HUES6 (cell line): ENCODE data around the gene ATP5IF1.

ENCODE experiments used
- H3K27ac ChIP-seq: 2 replicates; pipeline ENCODE4 v1.7.0; 2013; ENCODE audit warnings: low read depth, mild to moderate bottlenecking, low read length, inconsistent platforms
- H3K27me3 ChIP-seq: 2 replicates; pipeline ENCODE4 v1.6.1; 2013; ENCODE audit warnings: low read length; ENCODE audit not compliant: control insufficient read depth, insufficient read depth
- H3K36me3 ChIP-seq: 2 replicates; pipeline ENCODE4 v1.6.1; 2013; ENCODE audit warnings: low read length; ENCODE audit not compliant: control insufficient read depth, insufficient read depth
- H3K4me1 ChIP-seq: 2 replicates; pipeline ENCODE4 v1.6.1; 2013; ENCODE audit warnings: low read length; ENCODE audit not compliant: control insufficient read depth, insufficient read depth
- H3K4me3 ChIP-seq: 2 replicates; pipeline ENCODE4 v1.5.1; 2013; ENCODE audit warnings: low read depth, low read length
- H3K9ac ChIP-seq: one replicate; pipeline ENCODE4 v1.6.1; 2013; ENCODE audit warnings: mild to moderate bottlenecking, low read length
- H3K9me3 ChIP-seq: 2 replicates; pipeline ENCODE4 v1.6.1; 2013; ENCODE audit warnings: low read depth, low read length; ENCODE audit not compliant: control insufficient read depth, insufficient read depth

The ATP5IF1 gene

GRCh38 chr1:28249866-28250295 lies 14.0 kb downstream of the ATP5IF1 start:
- H3K4me3 ChIP-seq, result no peak overlapping the region
- H3K36me3 ChIP-seq, result no peaks in the 10 kb centered on the region
- H3K27ac ChIP-seq, result peak overlapping the region; percentile 66
- no peaks in the 10 kb centered on the region for H3K9me3 ChIP-seq
- H3K27me3 ChIP-seq, result no peaks in the 10 kb centered on the region
- peak overlapping the region; percentile 61 for H3K9ac ChIP-seq
- peaks cover 25% of the 10 kb centered on the region for H3K4me1 ChIP-seq

DNA sequence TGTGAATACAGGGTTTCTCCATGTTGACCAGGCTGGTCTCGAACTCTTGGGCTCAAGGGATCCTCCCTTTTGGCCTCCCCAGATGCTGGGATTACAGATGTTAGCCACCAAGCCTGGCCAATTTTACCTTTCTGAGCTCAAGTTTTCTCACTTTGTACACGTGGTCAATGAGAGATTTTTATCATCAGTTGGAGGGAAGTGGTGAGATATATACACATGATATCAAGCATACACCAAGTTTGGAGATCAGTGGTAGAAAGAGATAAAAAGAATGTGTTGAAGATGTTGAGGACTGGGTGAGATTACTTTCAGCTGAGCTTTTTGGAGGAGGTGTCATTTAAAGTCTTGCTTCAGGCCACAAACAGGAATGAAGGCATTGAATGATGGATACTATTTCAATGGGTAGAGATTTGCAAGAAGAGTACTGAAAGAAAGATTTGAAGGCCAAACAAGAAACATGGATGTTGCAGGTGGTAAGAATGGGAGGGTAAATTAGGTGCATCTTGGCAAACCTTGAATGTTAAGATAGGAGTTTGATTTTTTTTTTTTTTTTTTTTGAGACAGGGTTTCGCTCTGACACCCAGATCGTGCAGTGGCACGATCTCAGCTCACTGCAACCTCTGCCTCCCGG lies 20.4 kb downstream of the ATP5IF1 start:
- H3K4me3 ChIP-seq, result no peak overlapping the region
- no peak overlapping the region for H3K9ac ChIP-seq

DNA sequence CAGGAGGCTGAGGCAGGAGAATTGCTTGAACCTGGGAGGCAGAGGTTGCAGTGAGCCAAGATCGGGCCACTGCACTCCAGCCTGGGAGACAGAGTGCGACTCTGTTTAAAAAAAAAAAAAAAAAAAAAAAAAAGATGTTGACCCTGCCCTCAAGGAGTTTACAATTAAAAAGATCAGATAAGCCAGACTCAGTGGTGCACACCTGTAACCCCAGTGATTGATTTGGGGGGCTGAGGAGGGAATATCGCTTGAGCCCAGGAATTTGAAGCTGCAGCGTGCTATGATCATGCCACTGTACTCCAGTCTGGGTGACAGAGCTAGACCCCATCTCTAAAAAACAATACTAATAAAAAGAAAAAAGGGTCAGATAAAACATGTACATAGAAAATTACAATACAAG lies 21.8 kb downstream of the ATP5IF1 start:
- no peak overlapping the region for H3K4me3 ChIP-seq
- H3K36me3 ChIP-seq, result no peaks in the 10 kb centered on the region
- no peaks in the 10 kb centered on the region for H3K9me3 ChIP-seq
- no peaks in the 10 kb centered on the region for H3K27me3 ChIP-seq
- H3K27ac ChIP-seq, result no peak overlapping the region
- H3K4me1 ChIP-seq, result peaks cover 20% of the 10 kb centered on the region
- H3K9ac ChIP-seq, result no peak overlapping the region

More for the DNA sequence above, 20.4 kb downstream of the ATP5IF1 start:
- Histone ChIP-seq H3K36me3 (no peaks in the 10 kb centered on the region), H3K4me1 (peaks cover 15% of the 10 kb centered on the region), H3K27ac (no peak overlapping the region), H3K9me3 (no peaks in the 10 kb centered on the region), H3K27me3 (no peaks in the 10 kb centered on the region)

DNA sequence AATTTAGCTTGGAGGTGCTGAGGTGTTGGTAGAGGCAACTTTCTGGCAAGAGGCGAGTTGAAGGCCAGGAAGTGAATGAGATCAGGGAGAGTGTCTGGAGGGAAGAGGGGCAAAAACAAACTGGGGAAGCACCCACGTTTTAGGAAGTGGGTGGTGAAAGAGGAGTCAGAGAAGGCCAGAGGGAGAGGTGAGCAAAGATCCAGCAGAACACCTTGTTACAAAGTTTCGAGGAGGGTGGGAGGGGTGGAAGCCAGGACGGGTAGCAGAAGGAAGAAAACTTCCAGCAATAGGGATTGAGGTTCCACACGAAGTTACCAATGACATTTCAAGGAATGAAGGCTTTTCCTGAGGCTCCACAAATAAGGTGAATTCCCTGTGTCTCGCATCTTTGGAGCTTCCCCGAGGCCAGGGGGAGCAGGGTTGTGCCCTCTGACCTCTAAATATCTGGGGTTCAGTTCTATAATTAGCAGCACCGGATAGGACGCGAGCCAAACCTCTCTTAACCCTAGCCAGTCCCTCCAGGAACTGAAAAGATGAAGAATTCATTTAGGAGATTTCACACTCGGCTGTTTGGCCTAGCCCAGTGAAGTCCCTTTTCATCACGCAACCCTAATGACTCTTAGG lies 22.8 kb downstream of the ATP5IF1 start:
- Histone ChIP-seq H3K9me3 (no peaks in the 10 kb centered on the region), H3K36me3 (no peaks in the 10 kb centered on the region), H3K27ac (no peak overlapping the region), H3K27me3 (no peaks in the 10 kb centered on the region), H3K9ac (no peak overlapping the region), H3K4me1 (peaks cover 26% of the 10 kb centered on the region), H3K4me3 (peak overlapping the region; percentile 95)

GRCh38 chr1:28259252-28259933 lies 23.5 kb downstream of the ATP5IF1 start, which contains the start of gene SESN2:
Gene SESN2, plus strand, starts transcription at chr1:28259518. Its CDS starts 330 bp downstream, at chr1:28259848.
- Histone ChIP-seq H3K9ac (peak within 1 kb of the TSS; percentile 94), H3K27me3 (no peaks in the 10 kb centered on the region), H3K27ac (peak within 1 kb of the TSS; percentile 96), H3K4me3 (peak within 1 kb of the TSS; percentile 95), H3K9me3 (no peaks in the 10 kb centered on the region), H3K4me1 (peaks cover 28% of the 10 kb centered on the region), H3K36me3 (no peaks in the 10 kb centered on the region)

DNA sequence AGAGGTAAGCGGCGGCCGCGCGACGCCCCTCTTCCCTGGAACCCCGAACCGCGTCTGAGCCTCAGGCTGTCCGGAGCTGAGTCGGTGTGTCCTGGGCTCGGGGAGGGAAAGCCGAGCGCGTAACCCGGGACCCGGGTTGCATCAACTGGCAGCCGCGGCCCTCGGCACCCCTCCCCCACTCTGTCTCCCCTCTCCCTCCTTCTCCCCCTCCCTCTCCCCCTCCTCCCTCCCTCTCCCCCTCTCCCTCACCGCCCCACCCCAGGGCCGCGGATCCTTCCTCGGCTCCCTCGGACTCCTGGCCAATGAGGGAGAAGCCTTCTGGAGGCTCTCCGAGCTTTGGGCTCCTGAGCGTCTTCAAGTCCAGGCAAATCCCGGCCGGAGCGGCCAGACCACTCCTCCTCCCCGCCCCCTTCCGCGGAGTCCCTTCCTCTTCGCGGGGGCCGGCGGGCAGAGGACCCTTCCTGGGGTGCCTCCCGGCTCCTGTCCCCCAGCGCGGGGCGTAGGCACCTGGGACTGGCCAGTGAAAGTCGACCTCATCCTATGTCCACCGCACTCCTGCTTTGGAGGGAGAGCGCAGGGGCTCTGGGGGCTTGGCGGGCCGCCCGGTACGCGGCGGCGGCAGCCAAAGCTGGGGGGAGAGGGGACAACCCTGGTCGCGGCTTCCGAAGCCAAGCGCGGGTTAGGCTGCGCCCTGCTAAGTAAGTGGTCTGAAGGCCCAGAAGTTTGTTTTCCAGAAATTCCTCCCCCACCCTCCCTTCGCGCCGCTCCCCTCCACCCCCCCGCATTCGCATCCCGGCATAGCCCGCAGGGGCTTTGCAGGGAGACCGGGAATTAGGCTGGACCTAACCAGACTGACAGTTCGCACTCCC lies 24.2 kb downstream of the ATP5IF1 start:
- Histone ChIP-seq H3K4me3 (peak overlapping the region; percentile 95), H3K36me3 (no peaks in the 10 kb centered on the region), H3K27ac (peak overlapping the region; percentile 96), H3K27me3 (no peaks in the 10 kb centered on the region), H3K9me3 (no peaks in the 10 kb centered on the region), H3K4me1 (peaks cover 35% of the 10 kb centered on the region), H3K9ac (peak overlapping the region; percentile 94)

GRCh38 chr1:28260803-28261174 lies 24.9 kb downstream of the ATP5IF1 start:
- Histone ChIP-seq H3K9ac (peak overlapping the region; percentile 61), H3K27ac (no peak overlapping the region), H3K4me1 (peaks cover 38% of the 10 kb centered on the region), H3K9me3 (no peaks in the 10 kb centered on the region), H3K36me3 (no peaks in the 10 kb centered on the region), H3K27me3 (no peaks in the 10 kb centered on the region), H3K4me3 (peak overlapping the region; percentile 95)

DNA sequence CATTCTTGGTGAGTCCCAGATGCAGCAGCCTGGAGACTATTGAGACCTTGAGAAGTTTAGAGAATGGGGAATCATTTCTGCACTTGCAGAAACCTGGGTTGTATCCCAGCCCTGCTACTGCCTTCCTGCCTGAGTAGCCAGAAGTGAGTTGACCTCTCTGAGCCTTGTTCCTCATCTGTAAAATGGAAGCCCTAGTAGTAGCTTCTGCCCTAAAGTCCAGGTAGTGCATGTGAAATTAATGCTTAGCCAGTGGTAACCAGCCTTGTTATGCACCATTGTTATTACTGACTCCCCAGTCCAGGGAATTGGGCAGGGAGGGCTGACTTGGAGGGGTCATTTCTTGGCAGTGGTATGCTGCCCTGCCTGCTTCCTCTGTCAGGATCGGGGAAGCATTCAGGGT lies 29.0 kb downstream of the ATP5IF1 start:
- H3K36me3 ChIP-seq, result peaks cover 11% of the 10 kb centered on the region
- H3K9me3 ChIP-seq, result no peaks in the 10 kb centered on the region
- H3K9ac ChIP-seq, result no peak overlapping the region
- H3K27ac ChIP-seq, result no peak overlapping the region
- no peaks in the 10 kb centered on the region for H3K27me3 ChIP-seq
- peaks cover 44% of the 10 kb centered on the region for H3K4me1 ChIP-seq
- H3K4me3 ChIP-seq, result no peak overlapping the region; the same call in 1 of the 2 replicates

DNA sequence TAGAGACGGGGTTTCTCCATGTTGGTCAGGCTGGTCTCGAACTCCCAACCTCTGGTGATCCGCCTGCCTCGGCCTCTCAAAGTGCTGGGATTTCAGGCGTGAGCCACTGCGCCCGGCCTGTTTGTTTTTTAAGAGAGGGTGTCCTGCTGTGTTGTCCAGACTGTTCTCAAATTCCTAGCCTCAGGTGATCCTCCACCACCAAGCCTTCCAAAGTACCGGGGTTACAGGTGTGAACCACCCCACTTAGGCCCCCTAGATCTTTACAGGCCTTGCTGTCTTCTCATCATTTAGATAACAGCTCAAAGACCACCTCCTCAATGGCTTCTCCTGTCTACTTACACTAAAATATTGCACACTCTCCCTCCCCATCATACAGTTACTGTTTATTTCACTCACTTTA lies 29.7 kb downstream of the ATP5IF1 start:
- H3K36me3 ChIP-seq, result peaks cover 11% of the 10 kb centered on the region
- peaks cover 44% of the 10 kb centered on the region for H3K4me1 ChIP-seq
- no peak overlapping the region for H3K4me3 ChIP-seq
- H3K9ac ChIP-seq, result no peak overlapping the region
- no peak overlapping the region for H3K27ac ChIP-seq
- no peaks in the 10 kb centered on the region for H3K27me3 ChIP-seq
- H3K9me3 ChIP-seq, result no peaks in the 10 kb centered on the region

- H3K9ac ChIP-seq, result no peak overlapping the region
- H3K9me3 ChIP-seq, result no peaks in the 10 kb centered on the region
- peaks cover 25% of the 10 kb centered on the region for H3K36me3 ChIP-seq
- H3K4me3 ChIP-seq, result no peak overlapping the region
- H3K27ac ChIP-seq, result no peak overlapping the region; the same call in 1 of the 2 replicates
- H3K27me3 ChIP-seq, result no peaks in the 10 kb centered on the region
- peaks cover 35% of the 10 kb centered on the region for H3K4me1 ChIP-seq
Observed at GRCh38 chr1:28266920-28267322, 31.0 kb downstream of the ATP5IF1 start.
